Pulmonary artery endothelial cell (primary cell): Measurements from ENCODE around the gene ASB13. TPM values are rescaled to one million over a fixed set of nuclear protein-coding genes. Genes with fewer than 3 reads are reported as not detected.

Experiments
- DNase-seq: peaks from one replicate; pipeline ENCODE4 v3.0.0-alpha.2; 2011; ENCODE audit warnings: low read depth, low spot score
- total RNA-seq: library from RNA; depleted of rRNA; stranded (reverse); fragments of >200 nt; gene quantifications from 2 replicates; pipeline ENCODE4 v1.2.3, GENCODE V29; 2014

The ASB13 gene
- total RNA-seq, 1 donor from 2014 or later: 13.1 TPM

DNA sequence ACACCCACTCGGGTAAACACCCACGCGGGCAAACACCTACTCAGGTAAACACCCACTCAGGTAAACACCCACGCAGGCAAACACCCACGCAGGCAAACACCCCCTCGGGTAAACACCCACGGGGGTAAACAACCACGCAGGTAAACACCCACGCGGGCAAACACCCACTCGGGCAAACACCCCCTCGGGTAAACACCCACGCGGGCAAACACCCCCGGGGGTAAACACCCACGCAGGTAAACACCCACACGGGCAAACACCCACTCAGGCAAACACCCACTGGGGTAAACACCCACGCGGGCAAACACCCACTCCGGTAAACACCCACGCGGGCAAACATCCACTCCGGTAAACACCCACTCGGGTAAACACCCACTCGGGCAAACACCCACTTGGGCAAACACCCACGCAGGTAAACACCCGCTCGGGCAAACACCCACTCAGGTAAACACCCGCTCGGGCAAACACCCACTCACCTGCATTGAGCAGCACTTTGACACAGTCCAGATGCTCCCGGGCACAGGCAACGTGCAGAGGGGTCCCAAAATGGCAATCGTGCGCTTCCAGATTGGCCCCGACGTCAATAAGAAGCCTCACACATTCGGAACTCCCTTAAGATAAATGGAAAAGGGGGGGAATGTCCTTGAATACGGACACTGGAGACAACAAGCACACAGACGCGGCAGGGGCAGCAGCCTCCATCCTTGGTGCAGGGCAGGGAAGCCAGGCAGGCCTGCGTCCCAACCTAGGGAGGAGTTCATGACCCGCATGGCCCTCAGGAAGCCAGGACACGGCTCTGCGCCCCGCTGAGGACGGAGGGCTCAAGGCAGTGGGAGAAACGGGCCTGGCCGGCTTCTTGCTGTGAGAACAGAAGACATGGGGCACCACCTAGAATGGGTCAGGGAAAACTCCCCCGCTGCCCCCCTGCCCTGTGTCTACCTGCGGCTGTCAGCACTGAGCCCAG is 17.6 kb downstream of the ASB13 start:
- DNase-seq: no peak

DNA sequence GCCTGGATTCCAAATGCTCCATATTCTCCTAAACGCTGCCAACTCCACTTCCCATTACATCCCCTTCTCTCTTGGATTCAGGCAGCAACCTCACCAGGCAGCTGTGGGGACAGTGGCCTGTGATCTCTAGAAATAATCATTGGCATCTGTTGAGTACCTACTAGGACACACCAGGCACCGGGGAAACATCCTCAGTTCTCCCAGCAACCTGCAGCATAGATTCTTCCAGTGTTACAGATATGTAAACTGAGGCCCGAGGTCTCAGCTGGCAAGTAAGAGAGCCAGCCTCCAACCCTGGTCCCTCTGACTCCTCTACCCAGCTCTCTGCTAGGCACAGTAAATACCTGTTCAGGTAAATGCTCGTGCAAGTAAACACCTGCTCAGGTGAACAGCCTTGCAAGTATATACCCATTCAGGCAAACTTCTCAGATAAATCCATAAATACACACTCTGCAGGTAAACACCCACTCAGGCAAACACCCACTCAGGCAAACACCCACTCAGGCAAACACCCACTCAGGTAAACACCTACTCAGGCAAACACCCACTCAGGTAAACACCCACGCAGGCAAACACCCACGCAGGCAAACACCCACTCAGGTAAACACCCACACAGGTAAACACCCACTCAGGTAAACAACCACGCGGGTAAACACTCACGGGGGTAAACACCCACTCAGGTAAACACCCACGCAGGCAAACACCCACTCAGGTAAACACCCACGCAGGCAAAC is 18.7 kb downstream of the ASB13 start:
- no peak for DNase-seq

DNA sequence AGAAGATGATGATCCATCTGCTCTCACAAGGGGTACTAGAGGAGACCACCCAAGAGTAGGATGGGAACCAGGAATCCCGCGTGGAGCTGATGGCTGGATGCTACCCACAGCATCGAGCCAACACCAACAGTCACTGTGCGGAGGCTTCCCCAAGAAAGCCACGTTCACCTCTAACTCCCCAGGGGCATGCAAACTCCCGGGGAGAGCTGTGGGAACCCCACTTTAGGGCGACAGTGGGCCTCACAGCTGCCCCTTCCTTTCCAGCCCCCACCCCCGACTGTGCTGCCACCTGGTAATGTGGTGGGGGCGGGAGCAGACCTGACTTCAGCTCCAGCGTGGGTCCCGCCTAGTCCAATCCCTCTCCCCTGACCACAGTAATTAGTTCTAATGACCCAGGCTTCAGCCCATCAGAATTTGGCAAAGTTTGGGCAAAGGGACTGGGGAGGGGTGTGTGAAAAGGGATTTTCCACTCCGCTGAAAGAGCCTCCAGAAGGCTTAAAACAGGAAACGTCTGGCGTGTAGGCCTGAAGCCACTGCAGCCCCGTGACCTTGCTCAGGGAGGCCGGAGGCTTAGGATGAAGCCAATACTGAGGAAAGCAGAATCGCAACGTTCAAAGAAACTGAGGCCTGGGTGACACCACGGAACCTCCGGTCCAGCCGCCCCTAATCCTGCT is 20.3 kb downstream of the ASB13 start:
- DNase-seq: no peak

DNA sequence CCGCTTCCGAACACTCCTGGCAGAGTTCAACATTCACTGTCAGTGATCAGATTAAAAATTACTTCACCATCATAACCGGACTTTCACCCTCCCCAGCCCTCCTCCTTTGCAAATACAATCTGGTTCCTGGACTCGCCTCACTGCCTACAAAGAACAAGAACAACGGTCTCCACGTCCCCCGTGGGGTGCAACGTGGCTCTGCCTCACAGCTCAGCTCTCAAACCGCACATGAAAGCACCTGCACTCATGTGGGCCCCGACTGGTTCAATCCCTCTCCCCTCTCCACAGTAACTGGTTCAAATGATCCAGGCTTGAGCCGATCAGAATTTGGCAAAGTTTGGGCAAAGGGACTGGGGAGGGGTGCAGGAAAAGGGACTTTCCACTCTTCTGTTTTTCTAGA is 21.0 kb downstream of the ASB13 start:
- no peak for DNase-seq

DNA sequence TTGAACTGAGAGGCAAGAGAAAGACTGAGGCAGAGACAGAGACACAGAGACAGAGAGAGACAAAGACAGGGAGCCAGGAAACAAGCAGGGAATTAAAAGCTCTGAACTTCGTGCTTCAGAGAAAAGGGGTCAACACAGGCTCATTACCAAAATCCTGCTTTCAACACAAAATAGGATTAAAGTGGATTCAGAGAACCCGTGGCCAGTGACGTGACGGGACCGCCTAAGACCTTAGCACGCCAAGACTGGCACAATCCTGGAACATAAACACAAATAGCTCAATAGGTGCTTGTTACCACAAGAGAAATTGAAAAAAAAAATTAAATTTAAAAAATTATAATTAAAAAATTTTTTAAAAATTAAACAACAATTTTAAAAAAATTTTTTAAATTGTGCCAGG is 21.5 kb downstream of the ASB13 start:
- no peak for DNase-seq

DNA sequence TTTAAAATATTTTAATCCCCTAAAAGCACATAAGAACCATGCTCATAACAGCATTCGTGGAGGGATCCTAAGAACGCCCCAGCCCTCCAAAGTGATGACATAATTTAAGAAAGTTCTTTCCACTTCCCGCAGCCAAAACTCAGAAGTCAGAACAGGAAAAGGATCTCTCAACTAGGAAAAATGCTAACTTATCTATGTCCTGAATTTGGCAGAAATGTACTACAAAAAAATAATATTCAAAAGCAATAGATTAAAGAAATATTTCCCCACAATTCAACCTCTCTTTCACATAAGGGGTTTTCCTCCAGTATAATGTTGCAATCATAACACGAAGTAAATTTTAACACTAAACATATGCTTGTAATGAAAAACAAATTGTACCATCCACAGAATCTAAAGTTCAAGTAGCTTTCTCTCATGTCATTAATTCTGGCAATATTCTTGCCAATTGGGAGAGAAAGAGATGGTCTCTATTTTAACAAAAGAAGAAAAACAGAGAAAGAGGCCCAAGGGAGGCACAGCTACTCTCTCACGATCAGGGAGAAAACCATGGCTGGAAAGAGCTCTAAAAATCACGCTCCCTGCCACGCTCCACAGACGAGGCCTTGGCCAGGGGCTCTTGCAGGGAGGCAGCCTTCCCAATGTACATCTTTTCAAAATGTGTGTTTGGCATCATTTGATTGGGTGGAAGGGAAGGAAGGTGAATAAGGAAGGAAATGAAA is 22.9 kb downstream of the ASB13 start:
- DNase-seq: no peak

DNA sequence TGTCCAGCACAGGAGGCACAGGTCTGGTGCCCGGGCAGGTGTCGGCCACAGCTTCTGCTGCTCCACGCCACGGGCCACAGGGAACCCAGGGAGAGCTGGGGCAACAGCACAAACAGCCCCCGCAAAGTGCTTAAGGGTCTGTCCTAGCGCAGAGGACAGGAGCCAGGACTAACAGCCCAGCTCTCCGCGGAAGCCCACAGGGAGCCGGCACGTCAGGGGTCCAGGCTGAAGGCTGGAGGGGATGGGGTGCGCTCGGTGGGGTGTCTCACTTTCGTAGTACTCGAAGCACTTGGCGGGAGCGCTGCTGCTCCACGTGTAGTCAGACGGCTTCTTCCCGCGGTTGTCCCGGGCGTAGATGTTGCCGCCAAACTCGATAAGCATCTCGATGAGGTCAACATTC is 24.9 kb downstream of the ASB13 start:
- no peak for DNase-seq

DNA sequence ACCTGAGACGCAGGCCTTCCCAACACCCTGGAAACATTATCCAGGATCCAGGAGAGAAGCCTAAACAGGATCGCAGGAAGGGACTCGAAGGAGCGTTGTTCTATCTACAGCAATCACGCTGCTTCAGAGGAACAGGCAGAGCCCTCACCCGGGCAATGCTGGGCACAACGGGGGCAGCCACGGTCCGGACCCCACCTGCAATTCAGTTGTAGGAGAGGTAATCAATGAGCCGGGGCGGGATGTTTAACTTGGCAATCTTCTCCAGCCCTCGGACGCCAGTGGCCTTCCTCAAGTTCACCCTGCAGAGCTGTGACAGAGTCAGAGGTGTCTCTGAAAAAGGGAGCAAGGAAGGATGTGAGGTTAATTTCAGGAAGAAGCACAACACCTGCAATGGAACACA is 25.9 kb downstream of the ASB13 start:
- no peak for DNase-seq

DNA sequence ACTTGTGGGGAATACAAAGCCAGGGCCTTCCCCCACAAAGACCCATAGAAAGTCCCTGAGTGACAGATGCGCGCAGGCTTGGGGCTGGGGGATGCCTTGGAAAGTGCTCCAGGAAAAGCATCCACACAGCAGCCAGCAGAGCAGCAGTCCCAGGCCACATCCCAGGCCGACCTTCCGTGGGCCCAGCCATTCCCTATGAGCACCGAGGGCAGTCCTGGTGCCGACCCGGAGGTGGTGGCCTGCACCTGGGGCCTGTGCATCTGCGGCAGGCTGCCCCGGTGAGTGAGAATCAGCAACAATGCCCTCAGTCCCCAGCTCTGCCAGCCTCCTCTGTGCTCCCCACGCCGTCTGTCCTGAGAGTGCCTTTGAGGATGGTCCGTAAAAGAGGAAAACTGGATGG is 26.4 kb downstream of the ASB13 start:
- no peak for DNase-seq

DNA sequence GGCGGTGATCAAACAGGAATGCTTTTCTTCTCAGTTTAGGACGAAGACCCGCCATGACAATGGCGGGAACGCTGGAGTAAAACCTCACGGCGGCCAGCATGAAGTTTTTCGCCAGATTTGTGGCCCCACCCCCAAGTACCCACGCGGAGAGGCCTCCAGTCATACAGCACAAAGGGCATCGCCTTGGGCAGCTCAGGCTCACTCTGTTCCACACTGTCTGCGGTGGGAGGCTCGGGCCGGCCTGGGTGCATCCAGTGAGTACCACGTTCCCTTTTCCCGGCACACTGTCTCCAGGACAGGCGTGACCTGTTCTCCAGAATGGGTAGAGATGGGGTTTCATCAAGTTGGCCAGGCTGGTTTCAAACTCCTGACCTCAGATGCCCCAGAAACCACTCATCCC is 27.3 kb downstream of the ASB13 start:
- DNase-seq: no peak

DNA sequence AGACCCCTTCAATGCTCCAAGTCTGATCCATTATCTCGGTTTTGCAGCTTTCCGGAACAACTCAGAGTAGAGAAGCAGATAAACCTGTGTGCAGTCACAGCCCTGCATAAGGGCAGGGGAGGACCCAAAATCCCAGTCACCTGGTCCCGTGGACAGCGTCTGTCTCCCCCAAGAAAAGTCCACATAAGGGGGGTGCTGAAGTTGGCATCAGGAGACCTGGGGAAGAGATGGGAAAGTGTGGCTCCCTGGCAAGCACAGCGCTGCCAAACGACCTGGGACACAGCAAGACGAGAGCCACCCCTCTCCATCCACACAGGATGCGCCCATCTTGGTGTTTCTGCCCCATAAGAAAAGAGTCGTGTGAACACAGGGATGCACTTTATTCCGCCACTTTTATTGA is 27.9 kb downstream of the ASB13 start:
- DNase-seq: no peak

DNA sequence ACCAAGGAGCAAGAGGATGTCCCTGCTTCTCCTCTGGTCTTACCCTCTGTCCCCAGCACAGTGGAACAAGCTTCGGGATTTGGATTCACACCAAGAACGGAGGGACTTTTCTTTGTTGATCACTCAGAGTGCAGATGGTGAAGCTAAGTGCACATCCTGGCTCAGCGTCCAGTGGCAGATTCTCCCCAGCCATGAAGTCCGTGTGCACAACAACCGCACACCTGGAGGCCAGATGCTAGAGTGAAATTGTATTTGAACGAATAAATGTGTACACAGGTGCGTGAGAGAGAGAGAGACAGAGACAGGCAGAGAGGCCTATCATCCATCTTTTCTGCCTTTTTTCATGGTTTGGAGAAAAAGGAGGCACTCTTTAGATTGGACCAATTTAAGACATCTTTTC is 31.5 kb downstream of the ASB13 start:
- DNase-seq: no peak

DNA sequence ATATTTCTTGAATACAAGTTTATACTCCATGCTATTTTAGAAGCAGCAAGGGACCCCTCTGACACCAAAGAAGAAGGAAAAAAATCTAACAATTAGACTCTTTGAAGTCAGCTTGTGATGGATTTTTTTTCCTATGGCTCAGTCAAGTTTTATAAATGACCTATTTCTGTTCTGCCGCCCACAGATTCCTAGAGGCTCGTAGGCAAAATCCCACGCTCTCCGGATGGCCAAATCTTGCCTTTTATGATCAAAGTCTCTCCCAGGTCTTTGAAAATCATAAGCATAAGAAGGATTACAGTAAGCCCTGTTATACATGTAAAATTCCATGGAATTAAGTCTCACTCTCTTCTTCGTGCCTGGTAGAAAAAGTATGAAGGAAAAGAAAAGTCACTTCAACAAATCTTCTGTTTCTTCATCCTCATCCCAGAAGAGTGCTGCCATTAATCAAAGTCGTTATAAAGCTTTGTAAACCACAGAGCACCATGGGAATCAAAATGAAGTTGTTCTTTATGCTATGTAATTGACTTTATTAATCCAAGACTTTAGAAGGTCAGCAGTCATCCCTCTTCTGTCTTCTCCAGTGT is 33.1 kb downstream of the ASB13 start:
- DNase-seq: no peak

DNA sequence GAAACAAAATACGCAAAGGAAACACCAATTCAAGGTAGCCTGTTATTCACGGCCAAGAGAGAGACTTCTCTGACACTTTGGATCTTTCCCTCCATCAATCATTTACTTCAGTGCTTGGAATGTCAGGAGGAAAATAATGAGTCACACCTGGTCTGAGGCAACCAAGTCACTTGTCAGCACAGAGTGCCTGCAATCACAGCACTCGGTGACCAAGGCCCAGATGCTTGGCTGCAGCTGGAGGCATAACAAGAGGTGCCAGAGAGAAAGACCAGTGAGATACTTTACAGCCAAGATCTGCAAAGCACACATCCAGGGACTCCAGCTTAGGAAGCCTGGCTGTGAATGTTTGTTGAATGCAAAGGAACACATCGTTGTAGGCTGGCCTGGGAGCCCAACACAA is 33.9 kb downstream of the ASB13 start:
- no peak for DNase-seq

DNA sequence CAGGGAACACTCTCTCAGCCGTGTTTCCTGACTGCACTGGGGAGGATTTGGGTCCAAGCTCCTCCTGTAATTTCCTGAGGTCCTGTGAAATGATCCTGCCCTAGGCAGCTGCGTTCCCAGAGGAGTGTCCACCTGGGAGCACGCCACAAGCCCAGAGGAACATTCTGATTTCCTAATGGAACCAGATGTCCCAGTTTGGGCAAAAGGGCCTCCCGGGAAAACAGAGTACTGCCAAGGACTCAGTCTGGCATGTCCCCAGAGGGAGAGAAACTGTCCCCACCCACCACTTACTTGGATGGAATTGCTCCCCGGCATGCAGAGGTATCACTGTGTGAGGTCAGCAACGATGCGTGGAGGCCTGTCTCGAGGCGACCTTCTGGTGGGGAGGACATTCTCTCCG is 34.5 kb downstream of the ASB13 start:
- no peak for DNase-seq

DNA sequence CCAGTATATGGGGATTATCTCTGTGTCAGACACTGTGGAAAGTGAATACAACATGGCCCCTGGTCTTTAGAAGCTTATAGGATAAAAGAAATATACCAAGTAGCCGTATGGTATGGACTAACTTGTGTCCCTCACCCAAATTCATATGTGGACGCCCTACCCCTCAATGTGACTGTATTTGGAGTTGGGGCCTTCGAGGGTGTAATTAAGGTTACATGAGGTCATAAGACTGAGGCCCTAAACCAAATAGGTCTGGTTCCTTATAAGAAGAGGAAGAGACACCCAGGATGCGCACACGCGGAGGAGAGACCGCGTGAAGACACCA is 36.3 kb downstream of the ASB13 start:
- no peak for DNase-seq

DNA sequence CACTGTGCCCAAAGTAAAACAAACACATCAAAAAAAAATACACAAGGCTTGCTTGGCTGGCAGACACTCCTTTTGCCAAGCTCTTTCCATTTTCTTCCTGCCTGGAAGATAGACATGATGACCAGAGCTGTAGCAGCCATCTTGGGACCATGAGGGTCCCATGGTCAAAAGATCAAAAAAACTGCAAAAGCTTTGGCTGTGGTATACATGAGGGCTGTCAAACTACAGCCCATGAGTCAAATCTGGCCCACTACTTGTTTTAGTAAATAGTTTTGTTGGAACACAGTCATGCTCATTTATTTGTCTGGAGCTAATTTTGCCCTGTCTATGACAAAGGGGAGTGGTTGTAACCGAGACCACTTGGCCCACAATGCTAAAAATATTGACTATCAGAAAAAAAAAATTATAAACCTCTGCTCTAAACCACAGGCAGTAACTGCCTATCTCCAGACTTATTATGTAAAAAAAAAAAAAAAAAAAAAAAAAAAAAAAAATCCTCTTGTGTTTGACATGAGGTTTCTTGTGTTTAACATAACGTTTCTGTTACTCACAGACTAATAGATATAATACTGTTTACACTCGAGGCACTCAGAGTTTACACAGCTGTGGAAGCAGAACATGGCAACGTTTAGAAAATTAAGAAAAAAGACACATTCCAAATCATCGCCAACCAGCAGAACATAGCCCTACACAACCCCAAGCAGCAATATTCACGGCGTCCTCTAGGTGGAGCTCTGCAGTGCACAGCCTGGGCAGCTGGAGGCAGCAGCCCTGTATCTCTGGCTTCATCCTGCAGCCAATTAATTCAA is 36.9 kb downstream of the ASB13 start:
- DNase-seq: no peak

DNA sequence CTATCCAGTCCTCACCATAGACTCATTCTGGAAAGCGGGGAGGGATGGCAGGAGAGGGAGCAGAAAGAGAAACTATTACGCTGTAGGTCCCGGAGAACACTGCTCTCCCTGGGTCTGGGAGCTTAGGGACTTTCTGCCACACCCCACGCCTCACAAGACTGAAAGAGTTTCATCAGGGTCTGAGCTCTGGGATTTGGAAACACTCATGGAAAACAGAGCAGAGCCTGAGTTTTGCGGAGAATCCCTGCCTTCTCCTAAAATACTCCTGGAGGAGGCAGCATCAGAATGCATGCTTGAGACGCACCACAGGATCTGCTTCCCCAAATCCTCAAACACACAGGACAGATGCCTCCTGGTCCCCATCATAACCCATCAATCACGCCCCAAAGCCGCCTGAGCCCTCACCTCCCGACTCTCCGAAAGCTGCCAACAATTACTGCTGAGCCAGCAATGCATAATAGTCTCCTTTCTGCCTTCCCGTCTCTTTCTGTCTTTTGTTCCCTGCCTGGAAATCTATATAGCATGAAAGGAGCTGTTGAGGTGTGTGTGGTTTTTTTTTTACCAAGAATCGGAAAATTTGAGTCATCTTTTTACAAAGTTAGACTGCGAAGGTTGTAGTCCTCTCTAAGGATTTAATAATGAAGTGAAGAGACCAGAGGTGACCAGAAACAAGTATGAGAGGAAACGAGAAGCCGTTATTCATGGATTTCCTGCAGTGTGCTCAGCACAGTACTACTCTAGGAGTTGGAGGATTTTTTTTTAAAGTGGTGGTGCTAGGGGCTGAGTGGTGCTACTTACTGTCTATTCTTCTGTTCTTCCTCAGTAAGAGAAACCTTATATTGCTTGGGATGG is 37.7 kb downstream of the ASB13 start:
- DNase-seq: no peak

DNA sequence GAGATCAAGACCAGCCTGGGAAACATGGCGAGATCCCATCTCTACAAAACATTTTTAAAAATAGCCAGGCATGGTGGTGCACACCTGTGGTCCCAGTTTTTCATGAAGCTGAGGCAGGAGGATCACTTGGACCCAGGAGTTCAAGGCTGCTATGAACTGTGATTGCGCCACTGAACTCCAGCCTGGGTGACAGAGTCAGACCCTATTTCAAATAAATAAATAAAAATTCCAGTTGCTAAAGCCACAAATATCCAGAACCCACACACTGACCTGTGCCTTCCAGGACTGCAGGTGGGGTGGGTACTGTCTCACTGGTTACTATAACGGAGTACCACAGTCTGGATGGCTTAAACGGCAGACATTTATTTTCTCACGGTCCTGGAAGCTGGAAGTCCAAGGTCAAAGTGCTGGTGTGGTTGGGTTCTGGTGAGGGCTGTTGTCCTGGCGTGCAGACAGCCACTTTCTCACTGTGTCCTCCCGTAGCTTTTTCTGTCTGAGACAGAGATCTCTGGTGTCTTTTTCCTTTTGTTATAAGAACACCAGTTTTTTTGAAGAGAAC is 38.8 kb downstream of the ASB13 start:
- DNase-seq: no peak
